HG03439 (cell line): ENCODE data around the gene HPS4.

Source experiments
- ATAC-seq: cut with Tn5 transposase; IDR thresholded peaks from one replicate; pipeline ENCODE4 v1.9.1; 2021; ENCODE audit warnings: mild to moderate bottlenecking, moderate library complexity; ENCODE audit not compliant: unreplicated experiment

Gene HPS4

GRCh38 chr22:26499188-26499703 lies 15.7 kb upstream of the HPS4 start:
- ATAC-seq: no peak

GRCh38 chr22:26496456-26496855 lies 12.9 kb upstream of the HPS4 start:
- no peak for ATAC-seq

GRCh38 chr22:26494506-26494905 lies 10.9 kb upstream of the HPS4 start:
- ATAC-seq: no peak

GRCh38 chr22:26492220-26492619 lies 8.6 kb upstream of the HPS4 start:
- ATAC-seq: no peak

GRCh38 chr22:26489447-26490036 lies 6.0 kb upstream of the HPS4 start:
- ATAC-seq: no peak

- ATAC-seq: no peak
Observed at GRCh38 chr22:26487996-26488395, 4.4 kb upstream of the HPS4 start.

GRCh38 chr22:26486394-26486793 lies 2.8 kb upstream of the HPS4 start:
- ATAC-seq: no peak

GRCh38 chr22:26485806-26486390 lies 2.3 kb upstream of the HPS4 start:
- ATAC-seq: no peak

GRCh38 chr22:26485013-26485412 lies 1.4 kb upstream of the HPS4 start:
- ATAC-seq: no peak

- no peak for ATAC-seq
Observed at GRCh38 chr22:26484360-26484706, 750 bp upstream of the HPS4 start.

GRCh38 chr22:26483043-26483438 lies 542 bp downstream of the HPS4 start:
- no peak for ATAC-seq

- ATAC-seq: no peak
Observed at GRCh38 chr22:26482161-26482560, 1.4 kb downstream of the HPS4 start.

GRCh38 chr22:26481694-26482093 lies 1.9 kb downstream of the HPS4 start:
- no peak for ATAC-seq

GRCh38 chr22:26481112-26481693 lies 2.4 kb downstream of the HPS4 start:
- no peak for ATAC-seq

GRCh38 chr22:26480611-26480932 lies 3.0 kb downstream of the HPS4 start:
- no peak for ATAC-seq

GRCh38 chr22:26479792-26480610 lies 3.6 kb downstream of the HPS4 start:
- ATAC-seq: no peak

- ATAC-seq: no peak
Observed at GRCh38 chr22:26479043-26479791, 4.4 kb downstream of the HPS4 start.

- no peak for ATAC-seq
Observed at GRCh38 chr22:26477341-26477731, 6.2 kb downstream of the HPS4 start.

- ATAC-seq: no peak
Observed at GRCh38 chr22:26476705-26477340, 6.8 kb downstream of the HPS4 start.

GRCh38 chr22:26474682-26475081 lies 8.9 kb downstream of the HPS4 start:
- no peak for ATAC-seq

GRCh38 chr22:26471522-26471921 lies 12.1 kb downstream of the HPS4 start:
- ATAC-seq: no peak
